ENCODE measurements around the gene USPL1.

- TF ChIP-seq, protein P1, sequence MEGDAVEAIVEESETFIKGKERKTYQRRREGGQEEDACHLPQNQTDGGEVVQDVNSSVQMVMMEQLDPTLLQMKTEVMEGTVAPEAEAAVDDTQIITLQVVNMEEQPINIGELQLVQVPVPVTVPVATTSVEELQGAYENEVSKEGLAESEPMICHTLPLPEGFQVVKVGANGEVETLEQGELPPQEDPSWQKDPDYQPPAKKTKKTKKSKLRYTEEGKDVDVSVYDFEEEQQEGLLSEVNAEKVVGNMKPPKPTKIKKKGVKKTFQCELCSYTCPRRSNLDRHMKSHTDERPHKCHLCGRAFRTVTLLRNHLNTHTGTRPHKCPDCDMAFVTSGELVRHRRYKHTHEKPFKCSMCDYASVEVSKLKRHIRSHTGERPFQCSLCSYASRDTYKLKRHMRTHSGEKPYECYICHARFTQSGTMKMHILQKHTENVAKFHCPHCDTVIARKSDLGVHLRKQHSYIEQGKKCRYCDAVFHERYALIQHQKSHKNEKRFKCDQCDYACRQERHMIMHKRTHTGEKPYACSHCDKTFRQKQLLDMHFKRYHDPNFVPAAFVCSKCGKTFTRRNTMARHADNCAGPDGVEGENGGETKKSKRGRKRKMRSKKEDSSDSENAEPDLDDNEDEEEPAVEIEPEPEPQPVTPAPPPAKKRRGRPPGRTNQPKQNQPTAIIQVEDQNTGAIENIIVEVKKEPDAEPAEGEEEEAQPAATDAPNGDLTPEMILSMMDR (IDR thresholded peaks at IDR 0.05) = peak; percentile 46 to 53 (median 48)
- TF ChIP-seq POLR2A (IDR thresholded peaks at IDR 0.05) = no peak
These were observed 62.0 kb downstream of the USPL1 start for GRCh38 chr13:30679483-30680330.
